GM18873 (cell line): Measurements from ENCODE around the gene SARM1.

Experiments
- ATAC-seq: cut with Tn5 transposase; IDR thresholded peaks from one replicate; pipeline ENCODE4 v1.9.1; 2021; ENCODE audit warnings: mild to moderate bottlenecking, moderate library complexity, moderate number of reproducible peaks; ENCODE audit not compliant: unreplicated experiment, low FRiP score

SARM1 gene

DNA sequence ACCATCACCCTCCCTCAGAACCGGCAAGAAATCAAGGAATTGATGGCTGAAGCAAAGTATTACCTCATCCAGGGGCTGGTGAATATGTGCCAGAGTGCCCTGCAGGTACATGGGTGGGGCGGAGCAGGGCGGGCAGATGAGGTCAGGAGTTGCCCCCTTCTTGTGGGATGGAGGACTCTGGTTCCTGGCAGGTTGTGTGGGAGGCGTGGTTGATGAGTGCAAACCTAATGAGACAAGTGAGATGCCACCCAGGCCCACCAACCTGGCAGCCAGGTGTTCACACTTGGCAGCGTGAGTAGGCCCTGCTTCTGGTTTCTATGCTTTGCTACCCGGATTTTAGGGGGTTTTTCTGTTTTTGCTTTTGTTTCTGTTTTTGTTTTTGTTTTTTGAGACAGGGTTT, 31.1 kb upstream of the SARM1 start:
- ATAC-seq, result no peak

DNA sequence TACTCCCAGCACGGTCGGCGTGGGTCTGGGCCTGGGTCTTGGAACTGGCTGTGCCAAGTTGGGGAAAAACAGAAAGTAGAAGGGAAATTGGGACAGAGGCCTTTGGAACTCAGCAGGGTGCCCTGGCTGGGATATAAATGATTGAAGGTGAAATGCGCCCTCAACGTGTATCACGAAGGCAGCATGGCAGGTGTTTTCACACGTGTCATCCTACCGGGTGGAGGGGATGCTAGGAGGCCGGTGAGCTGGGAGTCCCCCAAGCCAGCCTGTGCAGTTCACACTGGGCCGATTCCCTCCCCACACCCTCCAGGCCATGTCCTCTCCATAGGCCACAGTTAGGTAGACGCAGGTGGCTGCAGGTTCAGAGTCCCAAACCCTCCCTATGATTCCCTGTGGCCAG, 30.0 kb upstream of the SARM1 start:
- no peak for ATAC-seq

DNA sequence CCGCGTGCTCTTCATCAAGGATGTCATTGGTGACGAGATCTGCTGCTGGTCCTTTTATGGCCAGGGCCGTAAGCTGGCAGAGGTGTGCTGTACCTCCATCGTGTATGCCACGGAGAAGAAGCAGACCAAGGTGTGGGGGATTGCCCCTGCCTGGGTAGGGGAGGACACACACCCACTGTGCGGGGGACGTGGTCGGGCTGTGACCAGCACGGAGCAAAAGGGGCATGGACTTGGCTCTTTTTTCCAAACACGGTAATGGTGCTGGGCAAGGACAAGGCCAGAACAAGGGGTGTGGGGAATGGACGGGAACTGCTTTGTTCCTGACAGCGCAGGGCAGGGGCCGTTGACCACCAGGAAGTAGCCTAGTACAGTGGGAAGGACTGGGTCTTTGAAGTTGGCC, 29.2 kb upstream of the SARM1 start:
- ATAC-seq, result no peak

DNA sequence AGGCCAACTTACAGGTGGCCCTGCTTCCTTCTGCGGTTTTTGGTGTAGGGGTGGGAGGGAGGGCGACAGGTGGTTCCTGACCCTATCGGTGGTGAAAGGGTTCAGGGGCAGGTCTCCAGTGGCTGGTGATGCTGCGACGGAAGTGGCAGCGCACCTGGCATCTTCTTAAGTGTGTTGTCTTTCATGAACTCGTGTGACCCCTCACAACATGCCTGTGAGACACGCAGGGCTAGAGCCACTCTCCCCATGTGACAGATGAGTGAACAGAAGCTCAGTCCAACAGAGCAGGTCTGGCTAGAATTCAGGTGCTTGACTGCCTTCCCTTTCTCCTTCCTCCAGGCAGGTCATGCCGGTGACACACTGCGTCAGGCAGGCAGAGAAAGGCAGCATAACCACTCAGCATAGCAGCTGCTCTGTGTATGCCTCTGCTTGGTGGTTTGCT, 28.0 kb upstream of the SARM1 start:
- ATAC-seq, result no peak

DNA sequence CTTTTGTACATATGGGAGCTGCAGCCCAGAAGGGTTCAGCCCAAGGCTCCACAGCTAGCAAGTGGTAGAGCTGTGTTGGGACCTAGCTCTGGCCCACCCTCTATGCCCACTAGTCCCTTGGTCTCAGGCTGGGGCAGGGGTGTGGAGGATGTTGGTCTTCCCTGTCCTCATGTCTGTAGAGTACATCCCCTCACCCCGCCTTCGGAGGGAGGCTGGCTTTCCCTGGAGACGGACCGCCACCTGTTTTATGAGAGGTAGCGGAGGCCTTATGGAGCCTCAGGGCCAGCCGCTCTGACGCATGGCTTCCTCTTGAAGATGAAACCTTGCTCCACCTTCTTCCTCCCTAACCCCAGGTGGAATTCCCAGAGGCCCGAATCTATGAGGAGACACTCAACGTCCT, 27.5 kb upstream of the SARM1 start:
- ATAC-seq, result no peak

DNA sequence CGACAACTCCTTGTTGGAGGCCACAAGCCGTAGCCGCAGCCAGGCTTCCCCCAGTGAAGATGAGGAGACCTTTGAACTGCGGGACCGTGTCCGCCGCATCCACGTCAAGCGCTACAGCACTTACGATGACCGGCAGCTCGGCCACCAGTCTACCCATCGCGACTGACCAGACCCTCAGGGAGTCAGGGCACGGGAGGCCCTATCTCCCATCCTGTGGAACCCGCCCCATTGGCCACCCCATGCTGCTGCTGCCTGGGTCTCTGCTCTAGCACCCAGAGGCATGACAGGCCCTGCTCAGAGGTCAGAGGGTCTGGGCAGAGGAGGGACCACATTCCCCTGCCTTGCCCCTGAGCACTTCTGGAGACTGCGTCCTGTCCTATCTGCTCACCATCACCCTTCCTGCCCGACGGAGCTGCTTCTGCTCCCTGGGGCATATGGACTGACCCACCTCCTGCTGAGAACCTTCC, 27.0 kb upstream of the SARM1 start:
- no peak for ATAC-seq

- ATAC-seq, result no peak
Observed at GRCh38 chr17:28345419-28346198, 25.9 kb upstream of the SARM1 start.

DNA sequence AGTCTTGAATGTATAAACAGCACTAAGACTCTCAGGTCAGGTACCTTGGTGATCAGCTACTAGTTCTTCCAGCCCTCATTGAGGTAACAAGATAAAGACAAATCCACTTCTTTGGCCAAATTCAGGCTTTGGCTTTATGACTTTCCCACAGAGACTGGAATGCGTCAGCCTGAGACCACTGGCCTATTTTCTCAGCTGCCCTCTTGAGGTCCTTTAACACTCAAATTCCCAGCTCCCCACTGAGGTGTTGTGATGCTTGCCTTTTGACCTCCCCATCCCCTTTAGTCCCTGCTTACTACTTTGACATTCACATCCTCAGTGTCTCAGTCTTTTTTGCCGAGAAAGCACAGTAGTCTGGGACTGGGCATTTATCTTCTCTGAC, 25.3 kb upstream of the SARM1 start:
- no peak for ATAC-seq

- ATAC-seq, result no peak
Observed at GRCh38 chr17:28346746-28347246, 24.7 kb upstream of the SARM1 start.

- no peak for ATAC-seq
Observed at GRCh38 chr17:28347261-28347891, 24.1 kb upstream of the SARM1 start.

- no peak for ATAC-seq
Observed at GRCh38 chr17:28348979-28349378, 22.5 kb upstream of the SARM1 start.

- ATAC-seq, result no peak
Observed at GRCh38 chr17:28350271-28350670, 21.2 kb upstream of the SARM1 start.

DNA sequence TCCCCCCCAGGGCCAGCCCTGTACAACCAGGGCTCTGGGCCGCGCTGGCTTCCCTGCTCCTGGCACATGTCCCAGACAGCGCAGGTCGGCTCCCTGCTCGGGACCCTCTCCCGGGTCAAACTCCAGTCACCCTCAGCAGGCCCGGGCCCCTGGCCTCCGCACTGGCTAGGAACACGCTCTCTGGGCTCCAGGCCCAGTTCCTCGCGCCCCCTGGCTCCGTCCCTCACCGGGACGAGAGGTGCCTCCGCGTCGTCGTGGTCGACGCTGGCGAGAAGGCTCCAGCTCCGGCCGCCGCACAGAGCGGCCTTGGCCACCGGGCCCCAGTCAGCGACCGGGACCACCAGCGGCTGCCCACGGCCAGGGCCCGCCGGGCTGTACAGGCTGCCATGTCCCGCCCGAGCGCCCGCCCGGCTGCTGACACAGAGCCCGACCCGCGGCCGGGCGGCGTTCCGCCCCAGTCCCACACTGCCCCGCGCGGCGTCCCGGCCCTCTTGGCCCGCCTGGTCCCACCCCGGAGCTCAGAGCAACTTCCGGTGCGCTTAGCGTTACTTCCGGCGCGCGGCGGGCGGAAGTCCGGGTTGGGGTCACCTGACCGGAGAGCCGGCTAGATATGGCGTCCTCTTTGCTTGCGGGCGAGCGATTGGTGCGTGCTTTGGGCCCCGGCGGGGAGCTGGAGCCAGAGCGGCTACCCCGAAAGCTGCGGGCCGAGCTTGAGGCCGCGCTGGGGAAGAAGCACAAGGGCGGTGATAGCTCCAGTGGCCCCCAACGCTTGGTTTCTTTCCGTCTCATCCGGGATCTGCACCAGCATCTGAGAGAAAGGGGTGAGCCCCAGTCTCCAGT, 14.2 kb upstream of the SARM1 start, which contains the start of gene POLDIP2:
TSS of gene POLDIP2 (minus strand) at position 467 of the 840 bp plus-strand sequence. CDS start at position 388, 79 bp downstream.
- ATAC-seq, result peak; percentile 76

GRCh38 chr17:28357901-28358197, 13.6 kb upstream of the SARM1 start:
- ATAC-seq, result no peak

DNA sequence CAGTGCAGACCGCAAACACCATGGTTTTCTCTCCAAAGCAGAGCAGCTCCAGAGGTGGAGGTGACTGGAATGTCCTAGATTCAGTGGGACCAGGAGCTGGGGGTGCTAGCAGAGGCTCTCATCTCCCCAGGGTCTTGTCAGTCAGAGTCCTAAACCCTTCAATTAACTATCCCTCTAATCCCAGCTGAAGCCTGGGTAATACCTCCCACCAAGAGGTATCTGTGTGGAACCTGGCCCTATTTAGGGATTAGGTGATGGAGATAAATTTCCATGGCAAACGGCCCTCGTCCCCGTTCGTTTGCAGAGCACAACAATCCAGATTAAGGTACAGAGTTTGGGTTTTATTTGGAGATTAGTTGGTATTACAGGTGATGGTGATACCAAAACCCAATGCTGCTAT, 8.3 kb upstream of the SARM1 start:
- ATAC-seq, result no peak

GRCh38 chr17:28363776-28364650, 7.5 kb upstream of the SARM1 start:
- no peak for ATAC-seq

DNA sequence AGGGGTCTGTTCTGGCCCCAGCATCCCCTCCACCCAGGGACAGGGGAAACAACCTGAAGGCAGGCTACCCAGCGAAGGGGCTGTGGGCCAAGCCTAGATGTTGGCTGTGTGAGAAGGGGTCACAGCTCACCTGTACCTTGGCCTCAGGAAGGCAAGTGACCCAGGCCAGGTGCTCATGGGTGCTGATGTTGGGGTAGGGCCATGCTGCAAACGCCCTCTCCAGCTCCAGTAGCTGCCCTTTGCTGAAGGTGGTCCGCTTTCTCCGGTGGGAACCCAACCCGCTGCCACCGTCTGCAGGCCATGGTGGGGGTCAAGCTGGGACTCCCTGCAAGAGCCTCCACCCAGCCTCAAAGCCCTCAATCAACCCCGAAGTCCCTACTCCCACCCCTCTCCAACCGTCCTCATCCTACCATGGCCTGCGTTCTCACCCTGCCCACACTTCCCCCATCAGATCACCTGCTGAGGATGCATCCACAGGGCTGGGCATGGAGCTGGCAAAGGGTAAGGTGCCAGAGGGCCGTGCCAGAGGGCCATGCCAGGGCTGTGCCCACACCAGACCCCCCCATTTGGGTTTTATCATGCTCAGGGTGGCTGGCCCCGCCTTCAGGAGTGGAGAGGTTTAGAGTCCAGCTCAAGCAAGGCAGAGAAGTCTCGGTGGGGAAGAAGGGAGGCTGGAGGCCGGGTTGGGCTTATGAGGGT, 6.7 kb upstream of the SARM1 start, which contains the start of gene SEBOX:
TSS of gene SEBOX (minus strand) at position 535 of the 699 bp plus-strand sequence. CDS start at position 487, 48 bp downstream.
- ATAC-seq, result no peak

GRCh38 chr17:28365487-28365886, 6.0 kb upstream of the SARM1 start:
- ATAC-seq, result no peak

GRCh38 chr17:28366605-28367004, 4.9 kb upstream of the SARM1 start:
- ATAC-seq, result no peak
